Measurements from ENCODE around the gene ABTB1.
"Not testable (repeated sequence)": the region's sequence is repeated elsewhere in the genome, so short reads cannot be mapped to it uniquely, and the experiment has no call there.

Gene ABTB1

GRCh38 chr3:127702151-127702578 is 29.4 kb downstream of the ABTB1 start:
- DNase-seq (ENCODE audit: low read depth in 2 of 2): no peak

DNA sequence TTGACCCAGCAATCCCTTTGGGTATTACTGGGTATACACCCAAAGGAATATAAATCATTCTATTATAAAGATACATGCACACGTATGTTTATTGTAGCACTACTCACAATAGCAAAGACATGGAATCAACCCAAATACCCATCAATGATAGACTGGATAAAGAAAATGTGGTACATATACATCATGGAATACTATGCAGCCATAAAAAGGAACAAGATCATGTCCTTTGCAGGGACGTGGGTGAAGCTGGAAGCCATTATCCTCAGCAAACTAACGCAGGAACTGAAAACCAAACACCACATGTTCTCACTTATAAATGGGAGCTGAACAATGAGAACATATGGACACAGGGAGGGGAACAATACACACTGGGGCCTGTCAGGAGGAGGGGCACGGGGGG is 32.1 kb downstream of the ABTB1 start:
- not testable (repeated sequence) for DNase-seq (ENCODE audit: low read depth in 2 of 2)

- DNase-seq (ENCODE audit: low read depth in 2 of 2): no peak
Measured at GRCh38 chr3:127706312-127706711, 33.6 kb downstream of the ABTB1 start.

GRCh38 chr3:127706785-127707351 is 34.1 kb downstream of the ABTB1 start:
- no peak for DNase-seq (ENCODE audit: low read depth in 2 of 2)

DNA sequence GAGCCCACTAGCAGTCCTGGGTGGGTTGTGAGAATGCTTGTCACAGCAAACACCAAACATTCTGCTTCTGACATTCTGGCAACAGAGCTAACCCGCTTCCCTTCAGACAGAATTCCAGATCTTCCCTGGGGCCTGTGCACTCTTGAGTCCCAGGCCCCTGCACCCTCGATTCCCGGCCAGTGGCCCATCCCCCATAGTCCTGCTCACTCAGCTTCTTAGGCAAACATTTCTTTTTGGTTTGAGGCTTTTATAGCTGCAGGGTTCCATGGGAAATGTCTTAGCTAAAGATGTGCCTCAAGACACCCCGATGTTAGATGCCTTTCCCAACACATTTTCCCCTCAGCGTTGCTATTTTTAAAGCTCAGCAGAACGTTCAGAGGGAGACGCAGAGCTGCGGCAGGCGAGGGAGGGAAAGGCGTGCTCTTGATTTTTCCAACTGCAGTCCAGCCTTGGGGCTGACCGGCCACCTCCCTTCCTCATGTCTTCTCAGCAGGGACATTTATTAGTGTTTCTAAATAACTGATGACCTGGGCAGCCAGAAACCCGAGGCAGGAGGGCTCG is 35.2 kb downstream of the ABTB1 start:
- DNase-seq (ENCODE audit: low read depth in 2 of 2): no peak

DNA sequence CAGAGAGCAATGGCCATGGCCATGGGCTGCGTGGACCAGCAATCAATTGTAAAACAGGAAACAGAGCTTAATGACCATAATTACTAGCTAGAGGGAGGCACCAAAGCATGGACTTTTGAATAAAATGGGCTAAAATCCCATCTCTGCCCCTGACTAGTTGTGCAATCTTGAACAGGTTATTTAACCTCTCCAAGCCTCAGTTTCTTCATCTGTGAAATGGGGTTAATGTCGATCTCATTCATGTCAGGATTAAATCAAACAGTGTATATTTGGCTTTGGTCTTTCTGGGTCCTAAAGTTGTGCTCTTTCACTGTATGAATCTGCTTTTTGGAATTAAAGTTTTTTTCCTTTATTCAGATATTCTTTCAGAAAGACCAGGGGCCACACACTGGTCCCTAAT is 36.1 kb downstream of the ABTB1 start:
- DNase-seq (ENCODE audit: low read depth in 2 of 2): no peak

DNA sequence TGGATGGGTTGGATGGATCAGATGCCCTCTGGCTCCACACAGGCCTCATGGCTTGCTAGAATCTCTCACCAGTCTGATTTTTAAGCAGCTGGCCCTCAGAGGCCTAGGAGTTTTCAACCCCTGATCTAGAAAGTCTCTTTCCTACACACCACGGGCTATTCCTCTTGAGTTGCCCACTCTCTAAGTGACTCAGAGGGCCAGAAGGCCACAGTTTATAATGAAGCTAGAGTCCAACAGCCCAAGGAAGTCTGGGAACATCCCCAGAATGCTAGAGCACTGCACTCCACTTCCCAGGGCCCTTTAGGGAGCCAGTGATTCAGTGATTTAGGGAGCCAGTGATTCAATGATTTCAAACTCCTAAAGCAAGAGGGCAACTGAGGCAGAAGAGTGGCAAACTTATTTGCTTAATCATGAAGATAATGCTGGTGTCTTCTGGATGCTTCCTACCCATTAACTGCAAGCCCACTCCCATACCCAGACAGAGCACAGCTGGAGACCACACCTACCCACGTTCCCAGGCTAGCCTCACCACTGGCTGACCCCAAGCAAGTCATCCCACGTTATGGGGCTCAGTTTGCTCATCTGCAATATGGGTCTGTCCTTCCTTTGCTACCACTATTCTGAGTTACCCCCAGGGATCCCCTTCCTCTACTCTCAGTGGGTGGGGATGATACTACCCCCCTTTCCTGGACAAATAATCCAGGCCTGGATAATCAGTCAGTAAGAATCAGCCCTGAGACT is 36.7 kb downstream of the ABTB1 start:
- no peak for DNase-seq (ENCODE audit: low read depth in 2 of 2)

DNA sequence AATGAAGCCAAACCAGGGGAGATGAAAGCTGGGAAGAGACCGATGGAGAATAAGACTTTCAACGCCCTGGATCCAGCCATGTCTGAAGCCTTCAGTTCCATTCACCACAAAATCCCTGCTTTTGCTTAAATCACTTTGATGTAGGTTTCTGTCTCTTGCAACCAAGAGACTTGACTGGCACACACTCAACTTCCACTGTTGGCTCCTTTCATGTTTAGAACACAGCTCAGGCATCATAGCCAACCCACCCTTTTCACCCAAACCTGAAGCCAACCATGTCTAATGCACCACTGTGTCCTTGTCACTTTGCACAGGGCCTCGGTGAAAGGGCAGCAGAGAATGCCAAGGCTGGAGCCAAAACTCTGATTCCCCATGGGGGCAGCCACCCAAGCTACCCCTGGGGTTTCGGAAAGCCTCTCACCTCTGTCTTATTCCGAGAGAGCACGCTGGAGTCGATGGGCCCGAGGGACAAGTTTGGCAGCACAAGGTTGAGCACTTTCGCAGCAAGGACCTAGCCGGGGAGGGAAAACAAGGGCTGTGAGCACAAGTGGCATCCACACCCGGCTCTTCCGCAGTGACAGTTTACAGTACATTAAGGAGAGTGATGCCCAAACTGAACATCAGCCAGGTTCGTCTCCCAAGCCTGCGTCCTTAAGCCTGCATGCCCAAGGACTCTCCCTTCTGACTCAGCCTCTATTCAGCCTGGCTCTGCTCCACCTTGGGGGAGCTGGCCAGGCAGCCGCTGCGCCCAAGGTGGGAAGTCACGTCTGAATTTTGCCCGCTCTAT is 37.6 kb downstream of the ABTB1 start:
- DNase-seq (ENCODE audit: low read depth in 2 of 2): no peak

DNA sequence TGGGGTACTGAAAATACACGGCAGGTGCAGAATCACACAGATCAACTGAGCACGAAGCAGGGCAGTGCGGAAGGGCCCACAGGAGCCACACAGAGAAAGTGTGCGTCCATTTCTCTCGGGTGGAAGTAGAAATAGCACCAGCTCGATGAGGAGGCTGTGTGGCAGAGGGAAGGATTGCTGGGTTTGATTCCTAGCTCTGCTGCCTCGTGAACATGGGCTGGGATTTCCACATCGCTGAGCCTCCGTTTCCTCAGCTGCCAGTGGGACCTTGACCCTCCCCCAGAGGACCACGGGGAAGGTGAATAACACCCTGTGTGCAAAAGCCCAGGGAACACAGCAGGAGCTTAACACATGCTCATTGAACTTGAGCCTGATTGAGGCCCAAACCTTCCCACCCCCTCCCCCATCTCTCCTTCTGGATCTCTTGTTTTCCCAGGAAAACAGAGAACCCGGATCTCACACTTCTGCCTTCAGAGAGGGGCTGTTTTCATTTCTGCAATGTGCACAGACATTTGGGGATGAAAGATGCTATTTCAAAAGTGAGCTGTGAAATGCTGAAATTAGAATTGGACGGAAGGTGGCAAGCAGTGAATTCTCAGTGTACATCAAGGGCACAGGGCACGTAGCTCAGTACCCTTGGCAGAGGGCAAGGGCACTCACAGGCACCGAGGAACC is 38.4 kb downstream of the ABTB1 start:
- DNase-seq (ENCODE audit: low read depth in 2 of 2): no peak

DNA sequence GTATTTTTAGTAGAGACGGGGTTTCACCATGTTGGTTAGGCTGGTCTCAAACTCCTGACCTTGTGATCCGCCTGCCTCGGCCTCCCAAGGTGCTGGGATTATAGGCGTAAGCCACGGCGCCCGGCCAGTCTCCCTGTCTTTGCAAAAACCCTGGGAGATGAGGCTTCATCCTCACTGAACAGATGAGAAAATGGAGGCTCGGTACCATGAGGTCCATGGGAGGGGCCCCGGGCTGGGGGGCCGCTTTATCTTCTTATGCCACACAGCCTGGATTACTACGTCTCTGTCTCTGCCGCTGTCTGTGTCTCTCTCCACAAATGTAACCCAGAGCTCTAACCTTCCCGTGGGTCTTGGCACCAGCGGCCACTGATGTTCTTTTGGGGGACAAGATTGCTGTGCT is 39.1 kb downstream of the ABTB1 start:
- no peak for DNase-seq (ENCODE audit: low read depth in 2 of 2)

- DNase-seq (ENCODE audit: low read depth in 2 of 2): no peak
Measured at GRCh38 chr3:127712461-127712860, 39.7 kb downstream of the ABTB1 start.

- no peak for DNase-seq (ENCODE audit: low read depth in 2 of 2)
Measured at GRCh38 chr3:127712881-127713771, 40.4 kb downstream of the ABTB1 start.

GRCh38 chr3:127714125-127714571 is 41.4 kb downstream of the ABTB1 start:
- DNase-seq (ENCODE audit: low read depth in 2 of 2): no peak

DNA sequence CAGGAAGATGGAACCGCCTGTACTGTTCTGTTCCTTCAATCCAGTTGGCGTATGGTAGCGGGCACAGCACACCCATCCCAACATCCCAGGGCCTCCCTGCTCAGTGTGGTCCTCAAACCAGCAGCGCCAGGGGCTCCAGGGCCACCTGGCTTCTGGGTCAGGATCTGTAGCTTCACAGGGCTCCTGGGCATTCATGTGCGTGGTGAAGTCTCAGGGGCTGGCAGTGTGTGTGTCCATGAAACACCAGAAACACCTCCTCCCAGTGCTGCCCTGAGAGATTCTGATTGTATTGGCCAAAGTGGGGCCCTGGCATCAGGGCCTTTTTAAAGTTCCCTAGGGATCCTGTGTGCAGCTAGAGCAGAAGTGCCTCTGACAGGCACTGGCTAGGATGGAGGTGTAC is 42.1 kb downstream of the ABTB1 start:
- no peak for DNase-seq (ENCODE audit: low read depth in 2 of 2)

DNA sequence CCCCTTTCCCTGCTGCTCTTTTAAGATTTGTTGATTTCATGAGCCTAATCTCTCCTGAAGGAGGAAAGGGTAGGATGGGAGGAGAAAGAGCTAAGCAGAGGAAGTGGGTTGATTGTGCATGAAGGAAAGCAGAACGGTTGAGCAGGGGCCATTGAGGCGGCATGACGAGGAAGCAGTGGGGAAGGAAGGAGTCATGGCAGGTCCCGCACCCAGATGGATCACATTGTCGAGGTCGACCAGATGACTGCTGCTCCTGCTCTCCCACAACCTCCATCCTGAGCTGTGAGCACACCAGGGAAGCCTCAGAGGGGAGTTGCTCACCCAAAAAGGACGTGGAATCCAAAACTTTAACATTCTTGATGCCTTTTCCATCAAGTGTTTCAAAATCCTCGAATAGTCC is 42.8 kb downstream of the ABTB1 start:
- DNase-seq (ENCODE audit: low read depth in 2 of 2): no peak

DNA sequence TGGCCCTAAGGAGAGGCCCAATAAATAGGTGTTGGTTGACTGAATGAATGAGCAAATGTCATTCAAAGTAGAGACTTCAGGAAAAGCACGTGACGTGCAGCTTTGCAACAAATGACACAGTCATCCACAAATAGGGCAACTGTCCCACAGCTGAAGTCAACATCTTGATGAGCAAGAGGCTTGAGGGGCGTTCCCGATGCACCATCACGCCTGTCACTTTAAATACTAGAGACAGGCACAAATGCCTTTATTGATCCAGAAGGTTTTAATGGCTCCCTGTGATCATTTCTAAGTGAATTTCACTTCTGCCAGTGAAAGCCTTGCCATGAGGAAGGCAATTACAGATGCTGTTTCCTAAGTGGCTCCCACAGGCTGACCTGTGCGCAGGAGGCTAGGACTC is 43.6 kb downstream of the ABTB1 start:
- no peak for DNase-seq (ENCODE audit: low read depth in 2 of 2)

DNA sequence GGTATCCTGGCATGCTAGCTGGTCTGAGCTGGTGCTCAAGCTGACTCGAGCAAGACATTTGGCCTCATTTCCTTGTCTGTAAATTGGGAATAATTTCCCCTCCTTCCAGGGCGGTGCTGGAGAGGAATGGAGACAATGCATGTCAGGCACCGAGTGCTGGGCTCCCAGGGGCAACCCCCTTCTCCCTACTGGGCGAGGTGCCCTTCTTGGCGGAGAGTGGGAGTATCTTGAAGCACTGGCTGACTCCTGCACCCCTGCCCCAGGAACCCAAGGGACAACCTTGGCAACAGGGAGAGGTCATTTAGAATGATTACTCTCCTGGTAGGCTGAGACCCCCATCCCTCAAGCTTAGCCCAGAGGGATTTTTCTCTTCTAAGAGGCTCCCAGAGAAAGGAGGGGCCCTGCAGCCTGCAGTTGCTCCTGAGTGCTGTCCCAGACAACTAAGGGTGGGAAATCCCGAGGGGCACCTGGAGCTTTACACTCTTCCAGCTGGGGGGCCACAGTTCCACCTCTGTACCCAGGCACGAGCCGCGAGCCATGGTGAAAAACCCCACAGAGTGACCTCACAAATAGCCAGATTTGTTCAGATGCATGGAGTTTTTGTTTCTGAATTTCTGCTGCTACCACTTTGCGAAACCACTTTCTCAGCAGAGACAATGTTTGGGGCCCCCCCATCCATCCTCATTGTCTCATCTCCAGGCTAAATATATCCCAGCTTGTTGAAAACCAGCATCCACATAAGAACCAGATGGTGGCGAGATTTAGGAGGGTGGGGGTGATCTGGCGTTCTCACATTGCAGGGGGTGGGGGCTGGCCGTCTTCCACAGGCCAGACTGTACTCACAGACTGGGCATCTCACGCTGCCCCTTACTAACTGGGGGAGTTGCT is 44.8 kb downstream of the ABTB1 start:
- DNase-seq (ENCODE audit: low read depth in 2 of 2): no peak

DNA sequence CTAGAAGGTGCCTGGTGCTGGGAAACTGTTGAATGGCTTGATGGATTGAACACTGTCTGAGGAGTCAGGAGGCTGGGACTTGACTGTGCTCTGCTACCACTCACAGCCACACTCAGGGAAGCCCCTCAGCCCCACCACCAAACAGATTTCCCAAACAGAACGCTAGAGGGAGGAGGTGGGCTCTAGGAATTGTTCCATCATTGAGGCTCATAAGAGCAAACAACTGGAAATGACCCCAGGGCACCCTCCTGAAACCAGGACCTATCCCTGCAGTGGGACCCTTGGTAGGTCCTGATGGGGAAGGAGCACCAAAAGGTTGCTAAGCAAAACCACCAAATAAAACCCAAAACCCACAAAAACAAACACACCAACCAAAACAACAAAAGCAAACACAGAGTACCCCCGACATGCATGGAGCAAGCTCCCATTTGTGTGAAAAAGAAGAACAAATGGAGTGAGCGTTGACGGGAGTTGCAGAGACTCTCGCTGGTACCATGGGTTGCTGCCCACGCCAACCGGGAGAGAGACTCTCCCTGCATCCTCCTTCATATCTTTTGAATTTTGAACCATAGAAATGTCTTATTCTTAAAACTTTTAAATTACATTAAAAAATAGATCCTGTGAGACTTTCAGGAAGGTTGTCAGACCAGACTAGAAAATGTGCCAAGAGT is 45.6 kb downstream of the ABTB1 start:
- DNase-seq (ENCODE audit: low read depth in 2 of 2): no peak

- DNase-seq (ENCODE audit: low read depth in 2 of 2): no peak
Measured at GRCh38 chr3:127718916-127719290, 46.2 kb downstream of the ABTB1 start.

All from stimulated activated CD8-positive, alpha-beta memory T cell treated with anti-CD3 and anti-CD28 coated beads, Interleukin-2, amount 100 ng/mL, for 48 hours (primary cell).